K562 (cell line): ENCODE data around the gene ZNF169. TPM values are rescaled to one million over a fixed set of nuclear protein-coding genes. Genes with fewer than 3 reads are reported as not detected.
A peak's percentile ranks its signal among the peaks of the same experiment; 100 is the strongest.

Experiments
- ATAC-seq: fragments of 200-7000 bp; cut with Tn5 transposase; 3 replicates; pipeline ENCODE4 v1.9.1; 2020; ENCODE audit warnings: moderate library complexity
- BruUV-seq: library from RNA; stranded (reverse); fragments of 400-500 nt; replicated peaks from 2 replicates; lab custom pipeline; 2021; lab: Mats Ljungman, UMichigan
- CTCF ChIA-PET: fragments of 300-600 bp; formaldehyde crosslinking; extraction: SDS; loops from one replicate; lab custom pipeline; 2021; ENCODE audit warnings: low intra/inter-chr PET ratio; lab: Yijun Ruan, JAX
- POLR2A ChIA-PET: fragments of 300-600, 350-650 bp; sonication (Branson Sonifier 250); formaldehyde crosslinking; extraction: SDS; loops from one replicate; lab custom pipeline; 2021; ENCODE audit warnings: antibody characterized with exemption, inconsistent platforms; lab: Yijun Ruan, JAX
- DNase-seq, 4 experiments: peaks; one replicate each; pipeline versions ENCODE4 v3.0.0 to v3.0.0-alpha.2; 2011 to 2018; ENCODE audit warnings: low spot score in 3 of 4, mixed read lengths in 3 of 4; ENCODE audit errors: extremely low read depth in 1 of 4
- FAIRE-seq: peaks from 2 replicates; lab custom pipeline; 2011; peaks lifted over from hg19 to GRCh38; lab: Jason Lieb, UNC
- H2AFZ ChIP-seq: 2 replicates; pipeline ENCODE4 v1.6.0; 2011; ENCODE audit warnings: low read depth, low read length, control low read depth, inconsistent platforms
- H3K27ac ChIP-seq: fragments of 200-600 bp; 3 replicates; pipeline ENCODE4 v1.8.0; 2011; ENCODE audit warnings: low read depth, mild to moderate bottlenecking, control low read depth, inconsistent platforms, low read length, moderate library complexity, mixed read lengths; ENCODE audit errors: extremely low read depth
- H3K27me3 ChIP-seq, 2 experiments: fragments of 300-600 bp in 1 of 2; 2 replicates in 1 of 2; 3 replicates in 1 of 2; pipeline versions ENCODE4 v1.6.0 to v1.8.0; 2011; ENCODE audit warnings: inconsistent platforms in 2 of 2, low read length in 2 of 2, mild to moderate bottlenecking in 1 of 2, mixed read lengths in 1 of 2, moderate library complexity in 1 of 2; ENCODE audit not compliant: control insufficient read depth in 2 of 2, insufficient read depth in 2 of 2
- H3K36me3 ChIP-seq: fragments of 300-600 bp; 3 replicates; pipeline ENCODE4 v1.8.0; 2011; ENCODE audit warnings: mild to moderate bottlenecking, low read length, inconsistent platforms; ENCODE audit not compliant: control insufficient read depth, insufficient read depth
- H3K4me1 ChIP-seq, 2 experiments: fragments of 200-600 bp in 1 of 2; replicated peaks in 1 of 2; 2 replicates in 1 of 2; 3 replicates in 1 of 2; pipeline versions ENCODE4 v1.5.1 to v1.8.0; 2011; ENCODE audit warnings: inconsistent platforms in 2 of 2, low read length in 2 of 2, mild to moderate bottlenecking in 1 of 2, mixed read lengths in 1 of 2, moderate library complexity in 1 of 2; ENCODE audit not compliant: control insufficient read depth in 2 of 2, insufficient read depth in 2 of 2
- H3K4me2 ChIP-seq: 2 replicates; pipeline ENCODE4 v1.6.1; 2011; ENCODE audit warnings: low read length, control low read depth, inconsistent platforms, mixed read lengths; ENCODE audit not compliant: insufficient read depth
- H3K4me3 ChIP-seq: fragments of 200-600 bp; sonication (generic), shearing (Covaris generic); 2 replicates; pipeline ENCODE4 v1.5.1; 2016; ENCODE audit warnings: control low read depth, inconsistent platforms
- H3K79me2 ChIP-seq: fragments of 200-600 bp; 3 replicates; pipeline ENCODE4 v1.8.0; 2011; ENCODE audit warnings: low read length, inconsistent platforms; ENCODE audit not compliant: control insufficient read depth, insufficient read depth
- H3K9ac ChIP-seq, 2 experiments: 2 replicates each; pipeline versions ENCODE4 v1.6.0 to v1.6.1; 2011; ENCODE audit warnings: low read depth in 2 of 2, low read length in 2 of 2, control low read depth in 1 of 2, inconsistent platforms in 1 of 2, mild to moderate bottlenecking in 1 of 2, mixed read lengths in 1 of 2; ENCODE audit not compliant: insufficient read depth in 1 of 2
- H3K9me1 ChIP-seq: one replicate; pipeline ENCODE4 v1.6.0; 2011; ENCODE audit warnings: inconsistent platforms, mild to moderate bottlenecking, low read length, moderate library complexity; ENCODE audit not compliant: control insufficient read depth, insufficient read depth
- H3K9me3 ChIP-seq: replicated peaks from 2 replicates; pipeline ENCODE4 v1.5.1; 2011; ENCODE audit warnings: low read depth, low read length, inconsistent platforms; ENCODE audit not compliant: control insufficient read depth, insufficient read depth
- H4K20me1 ChIP-seq: replicated peaks from 2 replicates; pipeline ENCODE4 v1.6.1; 2011; ENCODE audit warnings: low read length, inconsistent platforms, mixed read lengths; ENCODE audit not compliant: control insufficient read depth, insufficient read depth
- CHCHD3 ChIP-seq: fragments of 250-450 bp; sonication (Bioruptor Pico); IDR thresholded peaks from 2 replicates; pipeline ENCODE4 v2.1.2; 2022; ENCODE audit warnings: mild to moderate bottlenecking
- CTBP1 ChIP-seq: fragments of 450-650 bp; IDR thresholded peaks from 2 replicates; pipeline ENCODE4 v1.6.1; 2016; ENCODE audit warnings: borderline replicate concordance
- DDX20 ChIP-seq: fragments of 450-650 bp; IDR thresholded peaks from 2 replicates; pipeline ENCODE4 v1.6.1; 2016; ENCODE audit warnings: missing genetic modification characterization, low read depth, mild to moderate bottlenecking, missing compliant biosample characterization, moderate library complexity
- EZH2 ChIP-seq: IDR thresholded peaks from 2 replicates; pipeline ENCODE4 v1.6.1; 2012; ENCODE audit warnings: low read depth, mild to moderate bottlenecking, inconsistent platforms, low read length, borderline replicate concordance
- HDAC3 ChIP-seq: fragments of 450-650 bp; IDR thresholded peaks from 2 replicates; pipeline ENCODE4 v1.6.1; 2018; ENCODE audit warnings: borderline replicate concordance, mild to moderate bottlenecking, moderate library complexity; ENCODE audit not compliant: partially characterized antibody
- MCM5 ChIP-seq: fragments of 450-650 bp; IDR thresholded peaks from 2 replicates; pipeline ENCODE4 v1.6.1; 2016; ENCODE audit warnings: low read depth
- NFIX ChIP-seq: fragments of 250-450 bp; sonication (Bioruptor Pico); IDR thresholded peaks from 2 replicates; pipeline ENCODE4 v1.4.0; 2020; ENCODE audit warnings: low read depth, mild to moderate bottlenecking, moderate library complexity
- NRF1 ChIP-seq, 2 experiments: fragments of 450-650 bp; IDR thresholded peaks in 1 of 2; conservative IDR thresholded peaks in 1 of 2; 2 replicates each; pipeline ENCODE4 v1.6.1; 2014; ENCODE audit warnings: mild to moderate bottlenecking in 2 of 2
- RAD51 ChIP-seq: fragments of 450-650 bp; IDR thresholded peaks from 2 replicates; pipeline ENCODE4 v1.7.1; 2016; ENCODE audit warnings: low read depth, mild to moderate bottlenecking, borderline replicate concordance
- SMARCB1 ChIP-seq: IDR thresholded peaks from 2 replicates; pipeline ENCODE4 v1.6.1; 2011; ENCODE audit warnings: improper control_type of control experiment, low read depth; ENCODE audit not compliant: insufficient read length
- TAF1 ChIP-seq: IDR thresholded peaks from 2 replicates; pipeline ENCODE4 v1.6.1; 2011; ENCODE audit warnings: mild to moderate bottlenecking, low read length, moderate library complexity; ENCODE audit not compliant: insufficient read depth, control insufficient read depth, severe bottlenecking; ENCODE audit errors: extremely low read depth
- YY1 ChIP-seq, 3 experiments: IDR thresholded peaks; 2 replicates each; pipeline ENCODE4 v1.6.1; 2011; ENCODE audit warnings: low read length in 2 of 3, mild to moderate bottlenecking in 2 of 3, moderate library complexity in 2 of 3, borderline replicate concordance in 1 of 3, control low read depth in 1 of 3, low read depth in 1 of 3; ENCODE audit not compliant: insufficient read depth in 3 of 3, insufficient replicate concordance in 2 of 3, control insufficient read depth in 1 of 3, insufficient read length in 1 of 3; ENCODE audit errors: extremely low read depth in 1 of 3
- ZNF165 ChIP-seq: fragments of 250-450 bp; sonication (Bioruptor Pico); IDR thresholded peaks from 2 replicates; pipeline ENCODE4 v1.4.0; 2020; ENCODE audit warnings: borderline replicate concordance
- ZNF184 ChIP-seq: sonication (generic); formaldehyde crosslinking; IDR thresholded peaks from 2 replicates; pipeline ENCODE4 v1.5.0; 2020; ENCODE audit warnings: missing genetic modification reagents
- WGBS: fragments of 100-300 bp; shearing (Covaris generic); methylation state at CpG from one replicate; pipeline ENCODE4 v1.1.6; 2016; ENCODE audit warnings: low coverage, mixed read lengths; ENCODE audit not compliant: insufficient coverage; ENCODE audit errors: missing lambda C conversion rate; 5-methylcytosine and 5-hydroxymethylcytosine counted together
- in situ Hi-C: fragments of 300-500 bp; cut with MboI; formaldehyde crosslinking; loops from 4 replicates; pipeline ENCODE4 v1.15.0; 2018; ENCODE audit warnings: inconsistent platforms, mixed read lengths
- intact Hi-C: fragments of 100-400 bp; cut with micrococcal nuclease; formaldehyde crosslinking; loops from 2 replicates; pipeline ENCODE4 v1.14.2; 2022
- polyA plus RNA-seq, 8 experiments: library from polyadenylated mRNA; depleted of rRNA in 4 of 8; stranded (reverse) in 5 of 8; unstranded in 3 of 8; fragments of >200 nt; fragmentation: Nextera tagmentation in 2 of 8; fragmentation: Illumina TruSeq in 1 of 8; extraction: Ambion mirVana in 2 of 8; extraction: Trizol in 1 of 8; gene quantifications; 2 replicates each; pipeline versions ENCODE4 v1.2.1 to v1.2.3, GENCODE V29; 2011 to 2014; ENCODE audit warnings: inconsistent platforms in 1 of 8, missing spikeins in 1 of 8
- total RNA-seq, 7 experiments: library from RNA; depleted of rRNA in 6 of 7; stranded (reverse); fragments of >200 nt in 6 of 7; fragmentation: Illumina TruSeq in 2 of 7; extraction: Trizol in 2 of 7; gene quantifications; 2 replicates each; pipeline versions ENCODE4 v1.2.1 to v1.2.3, GENCODE V29; 2011 to 2021; ENCODE audit warnings: low replicate concordance in 1 of 7
- TF ChIP-seq, protein P1 (sequence below): fragments of 450-650 bp; formaldehyde crosslinking; conservative IDR thresholded peaks from 2 replicates; pipeline ENCODE4 v1.4.0; 2022; ENCODE audit warnings: mild to moderate bottlenecking, missing genetic modification characterization
- TF ChIP-seq, protein P2 (sequence below): IDR thresholded peaks from 2 replicates; pipeline ENCODE4 v1.6.1; 2011; ENCODE audit warnings: borderline replicate concordance, low read depth, mild to moderate bottlenecking, moderate library complexity, low read length; ENCODE audit not compliant: insufficient read depth, poor library complexity, severe bottlenecking

Gene ZNF169
- total and polyA plus RNA-seq, 9 of the 15 experiments (the other 6 are each of a cell fraction or from before 2014, with no cell fraction given), result 2.0 to 16.2 (median 5.6) TPM

DNA sequence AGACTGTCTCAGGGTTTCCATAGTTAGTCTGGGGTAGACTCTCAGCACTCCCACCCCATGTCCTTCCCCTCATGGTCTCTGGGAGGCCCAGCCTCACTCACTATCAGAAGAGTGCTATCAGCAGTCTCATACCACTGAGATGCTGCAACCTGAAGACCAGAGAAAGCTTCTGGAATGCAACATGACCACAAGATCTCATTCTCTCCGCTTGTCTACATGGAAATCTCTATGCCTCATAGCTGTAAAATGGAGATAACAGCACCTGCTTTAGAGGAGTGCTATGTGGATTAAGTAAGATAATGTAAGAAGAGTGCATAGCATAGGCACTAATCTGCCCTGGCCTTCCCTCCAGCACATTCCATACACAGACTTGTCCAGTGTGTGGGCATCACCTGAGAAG, 47.0 kb upstream of the ZNF169 start:
- no peaks in the 10 kb centered on the region for H4K20me1 ChIP-seq
- BruUV-seq, result no TSS peak
- no peak overlapping the region for H3K4me2 ChIP-seq
- no peaks in the 10 kb centered on the region for H3K9me1 ChIP-seq
- DNase-seq (peak; percentile 23 to 65 (median 33)), FAIRE-seq (peak; percentile 44), ATAC-seq (peak; percentile 59)
- no peak overlapping the region for H2AFZ ChIP-seq
- ChIA-PET CTCF (interaction anchor here (3.2 kb wide), 1 partner anchor 198 kb away, joined by 30 read pairs; no protein-coding TSS in a partner anchor), POLR2A (interaction anchor here (0.7 to 1.8 kb wide), 4 partner anchors 16 to 197 kb away, joined by 3 to 5 read pairs (median 4); no protein-coding TSS in a partner anchor)
- no peaks in the 10 kb centered on the region for H3K9me3 ChIP-seq
- intact Hi-C loops, result loop anchor here (2.0 to 5.0 kb wide), 4 partner anchors 45 to 530 kb away; no protein-coding TSS in a partner anchor
- peaks cover 0 to 11% of the 10 kb centered on the region in 2 experiments; a peak in 2 of 5 replicates for H3K4me1 ChIP-seq
- no peak overlapping the region for H3K4me3 ChIP-seq
- H3K36me3 ChIP-seq, result no peaks in the 10 kb centered on the region
- in situ Hi-C loops, result loop anchor here (5.0 to 25.0 kb wide), 2 partner anchors 140 to 525 kb away; no protein-coding TSS in a partner anchor
- H3K79me2 ChIP-seq, result no peaks in the 10 kb centered on the region
- H3K27me3 ChIP-seq, result no peaks in the 10 kb centered on the region; a peak in 2 of 5 replicates
- WGBS, result 0% methylated on average over 1 of the region's 1 CpG
- no peak overlapping the region for H3K27ac ChIP-seq
- H3K9ac ChIP-seq, result no peak overlapping the region
- peak; percentile 49 for TF ChIP-seq HDAC3
- no peak for TF ChIP-seq SMARCB1
- TF ChIP-seq, protein P1, sequence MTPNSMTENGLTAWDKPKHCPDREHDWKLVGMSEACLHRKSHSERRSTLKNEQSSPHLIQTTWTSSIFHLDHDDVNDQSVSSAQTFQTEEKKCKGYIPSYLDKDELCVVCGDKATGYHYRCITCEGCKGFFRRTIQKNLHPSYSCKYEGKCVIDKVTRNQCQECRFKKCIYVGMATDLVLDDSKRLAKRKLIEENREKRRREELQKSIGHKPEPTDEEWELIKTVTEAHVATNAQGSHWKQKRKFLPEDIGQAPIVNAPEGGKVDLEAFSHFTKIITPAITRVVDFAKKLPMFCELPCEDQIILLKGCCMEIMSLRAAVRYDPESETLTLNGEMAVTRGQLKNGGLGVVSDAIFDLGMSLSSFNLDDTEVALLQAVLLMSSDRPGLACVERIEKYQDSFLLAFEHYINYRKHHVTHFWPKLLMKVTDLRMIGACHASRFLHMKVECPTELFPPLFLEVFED (CRISPR knock-in tag), result no peak
- no peak for TF ChIP-seq YY1 (IDR thresholded peaks at IDR 0.05; ENCODE audit: borderline replicate concordance in 1 of 3, control insufficient read depth in 1 of 3, extremely low read depth in 1 of 3, insufficient read depth in 3 of 3, insufficient read length in 1 of 3, insufficient replicate concordance in 2 of 3, low read depth in 1 of 3, low read length in 2 of 3)
- no peak for TF ChIP-seq TAF1
- TF ChIP-seq, protein P2, sequence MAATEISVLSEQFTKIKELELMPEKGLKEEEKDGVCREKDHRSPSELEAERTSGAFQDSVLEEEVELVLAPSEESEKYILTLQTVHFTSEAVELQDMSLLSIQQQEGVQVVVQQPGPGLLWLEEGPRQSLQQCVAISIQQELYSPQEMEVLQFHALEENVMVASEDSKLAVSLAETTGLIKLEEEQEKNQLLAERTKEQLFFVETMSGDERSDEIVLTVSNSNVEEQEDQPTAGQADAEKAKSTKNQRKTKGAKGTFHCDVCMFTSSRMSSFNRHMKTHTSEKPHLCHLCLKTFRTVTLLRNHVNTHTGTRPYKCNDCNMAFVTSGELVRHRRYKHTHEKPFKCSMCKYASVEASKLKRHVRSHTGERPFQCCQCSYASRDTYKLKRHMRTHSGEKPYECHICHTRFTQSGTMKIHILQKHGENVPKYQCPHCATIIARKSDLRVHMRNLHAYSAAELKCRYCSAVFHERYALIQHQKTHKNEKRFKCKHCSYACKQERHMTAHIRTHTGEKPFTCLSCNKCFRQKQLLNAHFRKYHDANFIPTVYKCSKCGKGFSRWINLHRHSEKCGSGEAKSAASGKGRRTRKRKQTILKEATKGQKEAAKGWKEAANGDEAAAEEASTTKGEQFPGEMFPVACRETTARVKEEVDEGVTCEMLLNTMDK, result no peak
- no peak for TF ChIP-seq ZNF165
- no peak; the same call in 1 of the 2 replicates for TF ChIP-seq RAD51
- TF ChIP-seq NFIX (CRISPR knock-in tag), result no peak
- TF ChIP-seq DDX20, result 0 out of 2 replicates have a peak, but pooled peaks have one; percentile 17
- peak; percentile 99 for TF ChIP-seq CTBP1
- TF ChIP-seq EZH2, result no peak
- TF ChIP-seq NRF1 (conservative IDR thresholded peaks at IDR 0.05 in 1 of 2, IDR thresholded peaks at IDR 0.05 in 1 of 2), result no peak
- TF ChIP-seq MCM5, result no peak
- TF ChIP-seq CHCHD3, result no peak
- no peak for TF ChIP-seq ZNF184 (CRISPR knock-in tag)
